Cardiac muscle cell (in vitro differentiated cells and primary cell): ENCODE data around the gene DSCAML1. TPM values are rescaled to one million over a fixed set of nuclear protein-coding genes. Genes with fewer than 3 reads are reported as not detected.

ENCODE experiments used
- DNase-seq, 2 donors: peaks; one replicate each; pipeline versions ENCODE4 v3.0.0 to v3.0.0-alpha.2; 2010 to 2017; ENCODE audit warnings: low read depth in 1 of 2, low spot score in 1 of 2
- H3K27ac ChIP-seq: fragments of 200-600 bp; sonication (generic); 2 replicates; pipeline ENCODE4 v1.5.1; 2016
- H3K27me3 ChIP-seq: fragments of 200-600 bp; sonication (generic); 2 replicates; pipeline ENCODE4 v1.6.0; 2016; ENCODE audit warnings: control low read depth
- H3K36me3 ChIP-seq: fragments of 200-600 bp; sonication (generic); 2 replicates; pipeline ENCODE4 v1.5.1; 2016; ENCODE audit warnings: control low read depth
- H3K4me1 ChIP-seq: fragments of 200-600 bp; sonication (generic); 2 replicates; pipeline ENCODE4 v1.8.1; 2017; ENCODE audit warnings: low read depth, mild to moderate bottlenecking, mixed run types
- H3K4me3 ChIP-seq: fragments of 200-600 bp; sonication (generic); 2 replicates; pipeline ENCODE4 v1.5.1; 2016; ENCODE audit warnings: mild to moderate bottlenecking
- H3K9me3 ChIP-seq: fragments of 200-600 bp; sonication (generic); 2 replicates; pipeline ENCODE4 v1.5.1; 2017; ENCODE audit warnings: low read depth, mild to moderate bottlenecking, control low read depth
- CTCF ChIP-seq: IDR thresholded peaks from 2 replicates; pipeline ENCODE4 v1.5.1; 2012; ENCODE audit warnings: low read depth, mild to moderate bottlenecking, low read length
- polyA plus RNA-seq: library from polyadenylated mRNA; unstranded; fragments of >200 nt; fragmentation: Nextera tagmentation; extraction: Ambion mirVana; gene quantifications from 2 replicates; pipeline ENCODE4 v1.2.1, GENCODE V29; 2016
- total RNA-seq: library from RNA; depleted of rRNA; stranded (reverse); fragments of >200 nt; gene quantifications from 2 replicates; pipeline ENCODE4 v1.2.3, GENCODE V29; 2016

Gene DSCAML1
- total and polyA plus RNA-seq, 2 experiments from 2014 or later, result 1.8 TPM; not detected in 1

- no peak for TF ChIP-seq CTCF
- no peak overlapping the region for H3K4me3 ChIP-seq
- no peak overlapping the region for H3K27ac ChIP-seq
- no peaks in the 10 kb centered on the region for H3K4me1 ChIP-seq
- H3K9me3 ChIP-seq, result no peaks in the 10 kb centered on the region
- no peaks in the 10 kb centered on the region for H3K36me3 ChIP-seq
- DNase-seq, result no peak
- peaks cover 6% of the 10 kb centered on the region for H3K27me3 ChIP-seq
These were observed 99.7 kb downstream of the DSCAML1 start for GRCh38 chr11:117697319-117697718.

DNA sequence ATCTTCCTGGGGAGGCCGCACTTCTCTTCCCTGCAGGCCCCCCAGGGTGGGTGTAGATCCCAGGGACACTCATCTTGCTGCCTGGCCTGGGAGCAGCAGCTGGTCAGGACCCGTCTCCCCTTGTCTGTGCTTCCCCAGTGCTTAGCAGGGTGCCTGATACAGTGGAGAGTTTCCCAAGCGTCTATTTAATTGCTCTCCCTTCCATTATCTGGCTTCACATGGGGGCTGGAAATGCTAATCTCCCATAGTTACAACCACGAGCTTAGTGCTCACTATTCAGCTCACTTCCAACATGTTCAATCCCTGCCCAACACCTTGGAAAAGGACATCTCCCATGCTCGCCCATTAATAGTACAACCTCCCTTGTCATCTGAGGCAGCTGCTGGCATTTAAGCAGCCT is 100.5 kb downstream of the DSCAML1 start:
- H3K9me3 ChIP-seq, result no peaks in the 10 kb centered on the region
- no peak overlapping the region for H3K27ac ChIP-seq
- no peak overlapping the region for H3K4me3 ChIP-seq
- H3K4me1 ChIP-seq, result no peaks in the 10 kb centered on the region
- no peak for TF ChIP-seq CTCF
- DNase-seq, result peak in 1 of 2 donors; percentile 35
- peaks cover 6% of the 10 kb centered on the region for H3K27me3 ChIP-seq
- no peaks in the 10 kb centered on the region for H3K36me3 ChIP-seq

- Histone ChIP-seq H3K9me3 (no peaks in the 10 kb centered on the region), H3K36me3 (no peaks in the 10 kb centered on the region), H3K27me3 (no peaks in the 10 kb centered on the region), H3K27ac (no peak overlapping the region), H3K4me1 (no peaks in the 10 kb centered on the region), H3K4me3 (no peak overlapping the region)
- TF ChIP-seq CTCF, result no peak
- DNase-seq, result no peak
These were observed 103.7 kb downstream of the DSCAML1 start for GRCh38 chr11:117693344-117693743.

DNA sequence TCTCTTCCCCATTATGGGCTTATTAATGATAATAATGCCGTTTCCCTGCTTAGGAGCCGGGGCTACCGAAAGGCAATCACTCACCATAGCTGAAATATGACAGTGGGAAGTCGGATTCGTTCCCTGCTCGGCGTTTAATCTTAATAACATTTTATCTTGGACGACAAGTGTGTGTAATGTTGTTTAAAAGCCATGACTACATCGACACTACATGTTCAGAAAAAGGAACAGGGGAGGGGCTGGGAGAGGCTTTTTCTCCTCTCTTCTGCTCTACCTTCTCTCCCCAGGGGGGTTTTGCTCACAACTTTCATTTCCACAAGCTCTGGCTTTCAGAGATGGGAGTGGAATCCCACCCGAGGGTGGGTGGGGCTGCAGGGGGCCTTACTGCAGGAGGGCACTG is 105.5 kb downstream of the DSCAML1 start:
- no peak for DNase-seq
- TF ChIP-seq CTCF, result no peak
- Histone ChIP-seq H3K36me3 (no peaks in the 10 kb centered on the region), H3K9me3 (no peaks in the 10 kb centered on the region), H3K4me1 (no peaks in the 10 kb centered on the region), H3K27ac (no peak overlapping the region), H3K4me3 (no peak overlapping the region), H3K27me3 (no peaks in the 10 kb centered on the region)

GRCh38 chr11:117691218-117691514 is 105.8 kb downstream of the DSCAML1 start:
- no peak for TF ChIP-seq CTCF
- no peak overlapping the region for H3K27ac ChIP-seq
- DNase-seq, result no peak
- no peaks in the 10 kb centered on the region for H3K36me3 ChIP-seq
- no peaks in the 10 kb centered on the region for H3K9me3 ChIP-seq
- H3K4me3 ChIP-seq, result no peak overlapping the region
- no peaks in the 10 kb centered on the region for H3K4me1 ChIP-seq
- H3K27me3 ChIP-seq, result no peaks in the 10 kb centered on the region

- H3K4me1 ChIP-seq, result no peaks in the 10 kb centered on the region
- no peaks in the 10 kb centered on the region for H3K9me3 ChIP-seq
- no peak for TF ChIP-seq CTCF
- no peaks in the 10 kb centered on the region for H3K36me3 ChIP-seq
- no peaks in the 10 kb centered on the region for H3K27me3 ChIP-seq
- no peak for DNase-seq
- no peak overlapping the region for H3K27ac ChIP-seq
- no peak overlapping the region for H3K4me3 ChIP-seq
These were observed 106.4 kb downstream of the DSCAML1 start for GRCh38 chr11:117690484-117691217.
